Measurements from ENCODE around the gene FAM20B.

FAM20B gene

DNA sequence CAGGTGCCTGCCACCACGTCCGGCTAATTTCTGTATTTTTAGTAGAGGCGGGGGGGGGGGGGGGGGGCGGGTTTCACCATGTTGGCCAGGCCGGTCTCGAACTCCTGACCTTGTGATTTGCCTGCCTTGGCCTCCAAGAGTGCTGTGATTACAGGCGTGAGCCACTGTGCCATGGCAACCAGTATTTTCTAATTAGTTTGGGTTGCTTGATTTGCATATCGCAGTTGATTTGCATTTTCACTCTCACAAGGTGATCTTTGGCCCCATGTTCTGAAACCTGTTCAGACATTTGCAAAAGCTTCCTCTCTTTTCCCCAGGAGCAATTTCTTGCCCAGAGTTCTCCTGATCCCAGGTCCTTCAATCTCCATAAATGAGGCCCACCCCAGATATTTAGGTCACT lies 57.8 kb downstream of the FAM20B start:
- no peaks in the 10 kb centered on the region for H3K27me3 ChIP-seq (ENCODE audit: control insufficient read depth, insufficient read depth, low read length)
- peaks cover 10% of the 10 kb centered on the region for H3K36me3 ChIP-seq (ENCODE audit: insufficient read depth, low read length)
- H3K4me2 ChIP-seq (ENCODE audit: low read length), result peak overlapping the region; percentile 89
- no peak overlapping the region for H3K4me3 ChIP-seq (ENCODE audit: low read length)
- H3K4me1 ChIP-seq (ENCODE audit: control insufficient read depth, insufficient read depth, low read length), result peaks cover 19% of the 10 kb centered on the region
- no peaks in the 10 kb centered on the region for H3K9me3 ChIP-seq (replicated peaks; ENCODE audit: low read length)
- H3K9ac ChIP-seq (ENCODE audit: low read depth, low read length), result no peak overlapping the region

DNA sequence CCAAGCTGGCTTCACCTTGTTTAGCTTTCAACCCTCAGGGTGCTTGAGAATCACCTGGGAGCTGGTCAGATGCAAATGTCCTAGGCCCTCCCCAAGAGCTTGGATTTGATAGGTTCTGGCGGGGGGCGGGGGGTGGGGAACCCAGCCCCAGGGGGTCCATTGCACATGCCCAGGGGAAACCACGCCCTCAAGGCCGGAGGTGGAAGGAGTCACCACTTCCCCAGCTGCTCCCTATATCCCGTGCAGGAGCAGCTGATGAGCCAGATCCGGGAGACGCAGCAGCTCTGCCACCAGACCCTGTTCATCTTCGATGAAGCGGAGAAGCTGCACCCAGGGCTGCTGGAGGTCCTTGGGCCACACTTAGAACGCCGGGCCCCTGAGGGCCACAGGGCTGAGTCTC lies 62.0 kb downstream of the FAM20B start:
- Histone ChIP-seq H3K9ac (ENCODE audit: low read depth, low read length) (no peak overlapping the region), H3K36me3 (ENCODE audit: insufficient read depth, low read length) (peaks cover 46% of the 10 kb centered on the region), H3K4me1 (ENCODE audit: control insufficient read depth, insufficient read depth, low read length) (peaks cover 34% of the 10 kb centered on the region), H3K9me3 (replicated peaks; ENCODE audit: low read length) (no peaks in the 10 kb centered on the region), H3K4me2 (ENCODE audit: low read length) (no peak overlapping the region), H3K27me3 (ENCODE audit: control insufficient read depth, insufficient read depth, low read length) (no peaks in the 10 kb centered on the region), H3K4me3 (ENCODE audit: low read length) (no peak overlapping the region)

DNA sequence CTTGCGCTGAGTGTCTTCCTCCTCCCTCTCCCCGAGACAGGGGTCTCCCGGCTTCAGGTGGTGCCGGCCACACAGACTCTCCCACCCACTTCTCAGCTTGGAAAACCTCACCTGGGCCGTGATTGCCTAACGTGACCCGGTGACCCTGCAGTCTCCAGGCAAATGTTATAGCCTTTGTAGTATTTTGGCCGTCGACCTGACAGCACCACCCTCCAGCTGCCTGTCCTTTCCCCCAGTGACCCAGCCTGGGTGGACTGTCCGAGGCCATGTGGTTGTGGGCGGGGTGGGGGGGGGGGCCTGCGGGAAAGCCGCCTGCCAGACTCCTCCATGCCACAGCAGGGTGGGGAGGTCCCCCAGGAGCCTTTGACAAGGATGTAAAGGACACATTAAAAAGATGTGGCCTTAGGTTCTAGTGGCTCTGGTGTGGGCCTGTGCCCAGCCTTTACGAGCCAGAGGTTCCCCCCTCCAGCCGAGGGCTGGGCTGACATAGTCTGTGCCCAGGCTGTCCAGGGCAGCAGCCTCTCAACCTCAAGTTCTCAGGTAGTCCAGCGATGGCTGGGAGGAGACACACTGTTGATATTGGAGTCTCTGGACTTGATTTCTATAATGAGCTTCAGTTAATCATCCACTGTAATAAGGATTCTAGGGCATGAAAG lies 64.3 kb downstream of the FAM20B start:
- no peak overlapping the region for H3K9ac ChIP-seq (ENCODE audit: low read depth, low read length)
- H3K27me3 ChIP-seq (ENCODE audit: control insufficient read depth, insufficient read depth, low read length), result no peaks in the 10 kb centered on the region
- H3K4me3 ChIP-seq (ENCODE audit: low read length), result no peak overlapping the region
- H3K4me1 ChIP-seq (ENCODE audit: control insufficient read depth, insufficient read depth, low read length), result peaks cover 23% of the 10 kb centered on the region
- no peak overlapping the region for H3K4me2 ChIP-seq (ENCODE audit: low read length)
- H3K9me3 ChIP-seq (replicated peaks; ENCODE audit: low read length), result no peaks in the 10 kb centered on the region
- peaks cover 68% of the 10 kb centered on the region for H3K36me3 ChIP-seq (ENCODE audit: insufficient read depth, low read length)

DNA sequence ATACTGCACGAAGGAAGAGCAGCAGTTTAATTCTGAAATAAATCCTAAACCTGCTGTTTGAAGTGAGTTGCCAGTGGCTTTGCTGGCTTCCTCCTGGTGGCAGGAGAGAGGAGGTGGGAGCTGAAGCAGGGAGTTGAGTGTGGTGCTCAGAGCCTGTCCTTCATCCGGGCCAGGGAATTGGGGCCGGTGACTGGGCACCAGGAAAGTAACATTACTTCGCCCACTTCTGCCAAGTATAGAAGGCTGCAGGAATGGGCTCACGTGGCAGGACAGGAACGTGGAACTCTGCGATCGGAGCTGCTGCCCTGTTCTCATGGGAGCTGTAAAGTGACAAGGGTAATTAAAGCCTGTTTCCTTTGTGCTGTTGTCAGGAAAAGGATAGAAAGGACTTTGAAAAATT lies 64.8 kb downstream of the FAM20B start:
- Histone ChIP-seq H3K4me2 (ENCODE audit: low read length) (no peak overlapping the region), H3K27me3 (ENCODE audit: control insufficient read depth, insufficient read depth, low read length) (no peaks in the 10 kb centered on the region), H3K36me3 (ENCODE audit: insufficient read depth, low read length) (peaks cover 71% of the 10 kb centered on the region)

DNA sequence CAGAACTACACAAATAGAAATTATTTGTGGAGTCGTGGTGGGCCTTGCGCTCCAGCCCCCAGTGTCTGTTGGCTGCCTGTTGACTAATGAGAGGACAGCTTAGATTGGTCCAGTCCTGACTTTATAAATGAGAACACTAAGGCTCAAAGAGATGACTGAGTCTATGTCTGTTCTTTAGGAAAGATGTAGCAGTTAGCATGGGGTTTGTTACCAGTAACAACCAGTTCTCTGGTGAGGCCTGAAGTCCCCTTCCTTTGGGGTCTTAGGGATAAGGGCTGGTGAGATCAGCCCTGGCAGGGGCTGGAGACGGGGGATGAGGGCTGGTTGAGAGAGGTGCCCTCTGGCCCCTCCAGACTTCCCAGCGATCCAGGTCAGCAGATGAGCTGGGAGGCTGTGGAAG lies 65.2 kb downstream of the FAM20B start:
- peaks cover 71% of the 10 kb centered on the region for H3K36me3 ChIP-seq (ENCODE audit: insufficient read depth, low read length)

More for the DNA sequence above, 64.8 kb downstream of the FAM20B start:
- no peak overlapping the region for H3K9ac ChIP-seq (ENCODE audit: low read depth, low read length)
- no peak overlapping the region for H3K4me3 ChIP-seq (ENCODE audit: low read length)
- H3K9me3 ChIP-seq (replicated peaks; ENCODE audit: low read length), result no peaks in the 10 kb centered on the region
- H3K4me1 ChIP-seq (ENCODE audit: control insufficient read depth, insufficient read depth, low read length), result peaks cover 23% of the 10 kb centered on the region

DNA sequence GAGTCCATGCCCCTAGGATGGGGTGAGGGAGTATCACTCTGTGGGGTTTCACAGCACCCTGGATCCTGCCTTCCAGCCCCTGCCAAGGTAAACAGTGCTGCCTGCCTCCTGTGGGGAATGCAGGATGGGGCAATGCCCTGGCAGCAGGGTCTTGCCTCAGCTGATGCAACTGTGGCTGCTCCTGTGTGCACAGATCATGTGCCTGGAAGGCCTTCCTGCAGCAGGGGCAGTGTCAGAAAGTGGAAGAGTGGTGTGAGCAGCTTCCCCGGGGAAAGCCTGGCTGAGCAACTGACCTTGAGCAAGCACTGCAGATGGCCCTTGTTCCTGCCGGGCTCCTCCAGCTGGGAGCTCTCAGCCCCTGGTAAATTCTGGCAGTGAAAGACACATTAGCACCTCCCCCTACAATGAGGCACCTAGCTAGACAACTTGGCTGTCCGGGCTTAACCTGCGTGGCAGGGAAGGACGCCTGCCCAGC lies 66.0 kb downstream of the FAM20B start:
- Histone ChIP-seq H3K4me3 (ENCODE audit: low read length) (no peak overlapping the region), H3K4me1 (ENCODE audit: control insufficient read depth, insufficient read depth, low read length) (peaks cover 23% of the 10 kb centered on the region), H3K27me3 (ENCODE audit: control insufficient read depth, insufficient read depth, low read length) (no peaks in the 10 kb centered on the region), H3K9me3 (replicated peaks; ENCODE audit: low read length) (no peaks in the 10 kb centered on the region), H3K36me3 (ENCODE audit: insufficient read depth, low read length) (peaks cover 78% of the 10 kb centered on the region), H3K4me2 (ENCODE audit: low read length) (no peak overlapping the region), H3K9ac (ENCODE audit: low read depth, low read length) (no peak overlapping the region)

More for the DNA sequence above, 65.2 kb downstream of the FAM20B start:
- Histone ChIP-seq H3K4me1 (ENCODE audit: control insufficient read depth, insufficient read depth, low read length) (peaks cover 23% of the 10 kb centered on the region), H3K9ac (ENCODE audit: low read depth, low read length) (no peak overlapping the region), H3K27me3 (ENCODE audit: control insufficient read depth, insufficient read depth, low read length) (no peaks in the 10 kb centered on the region), H3K4me2 (ENCODE audit: low read length) (no peak overlapping the region), H3K9me3 (replicated peaks; ENCODE audit: low read length) (no peaks in the 10 kb centered on the region), H3K4me3 (ENCODE audit: low read length) (no peak overlapping the region)

DNA sequence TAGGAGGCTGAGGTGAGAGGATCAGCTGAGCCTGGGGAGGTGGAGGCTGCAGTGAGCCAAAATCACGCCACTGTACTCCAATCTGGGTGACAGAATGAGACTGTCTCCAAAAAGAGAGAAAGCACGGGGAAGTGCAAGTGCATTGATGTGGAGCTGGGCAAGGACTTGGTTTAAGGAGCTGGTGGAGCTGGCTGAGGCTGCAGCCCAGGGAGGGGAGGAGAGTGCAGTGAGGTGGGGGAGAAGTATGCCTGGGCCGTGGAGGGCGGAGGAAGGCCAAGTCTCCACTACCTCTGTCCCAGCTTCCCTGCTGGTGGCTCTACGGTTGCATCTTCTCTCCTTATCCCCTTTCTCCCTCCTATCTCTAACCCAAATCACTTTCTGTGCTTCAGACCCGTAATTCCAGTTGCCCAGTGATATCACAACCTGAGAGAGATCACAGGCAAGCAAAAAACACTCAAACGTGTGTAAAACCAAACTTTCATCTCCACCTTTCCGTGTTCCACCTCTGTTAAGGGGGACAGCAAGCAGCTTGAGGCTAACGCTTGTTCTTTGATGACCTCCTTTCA lies 67.3 kb downstream of the FAM20B start:
- Histone ChIP-seq H3K36me3 (ENCODE audit: insufficient read depth, low read length) (peaks cover 91% of the 10 kb centered on the region), H3K9me3 (replicated peaks; ENCODE audit: low read length) (no peaks in the 10 kb centered on the region), H3K9ac (ENCODE audit: low read depth, low read length) (no peak overlapping the region), H3K4me2 (ENCODE audit: low read length) (no peak overlapping the region), H3K27me3 (ENCODE audit: control insufficient read depth, insufficient read depth, low read length) (no peaks in the 10 kb centered on the region), H3K4me1 (ENCODE audit: control insufficient read depth, insufficient read depth, low read length) (peaks cover 23% of the 10 kb centered on the region), H3K4me3 (ENCODE audit: low read length) (no peak overlapping the region)

DNA sequence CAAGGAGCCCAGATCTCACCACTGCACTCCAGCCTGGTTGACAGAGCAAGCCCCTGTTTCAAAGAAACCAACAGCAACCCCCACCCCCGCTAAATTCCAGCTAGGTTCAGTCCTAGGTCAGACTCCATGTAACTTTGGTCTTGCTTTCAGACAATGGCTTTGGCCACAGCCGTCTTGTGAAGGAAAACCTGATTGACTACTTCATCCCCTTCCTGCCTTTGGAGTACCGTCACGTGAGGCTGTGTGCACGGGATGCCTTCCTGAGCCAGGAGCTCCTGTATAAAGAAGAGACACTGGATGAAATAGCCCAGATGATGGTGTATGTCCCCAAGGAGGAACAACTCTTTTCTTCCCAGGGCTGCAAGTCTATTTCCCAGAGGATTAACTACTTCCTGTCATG lies 69.1 kb downstream of the FAM20B start:
- H3K4me1 ChIP-seq (ENCODE audit: control insufficient read depth, insufficient read depth, low read length), result peaks cover 23% of the 10 kb centered on the region
- no peaks in the 10 kb centered on the region for H3K9me3 ChIP-seq (replicated peaks; ENCODE audit: low read length)
- no peak overlapping the region for H3K9ac ChIP-seq (ENCODE audit: low read depth, low read length)
- no peak overlapping the region for H3K4me2 ChIP-seq (ENCODE audit: low read length)
- H3K4me3 ChIP-seq (ENCODE audit: low read length), result no peak overlapping the region
- peaks cover 91% of the 10 kb centered on the region for H3K36me3 ChIP-seq (ENCODE audit: insufficient read depth, low read length)
- no peaks in the 10 kb centered on the region for H3K27me3 ChIP-seq (ENCODE audit: control insufficient read depth, insufficient read depth, low read length)

DNA sequence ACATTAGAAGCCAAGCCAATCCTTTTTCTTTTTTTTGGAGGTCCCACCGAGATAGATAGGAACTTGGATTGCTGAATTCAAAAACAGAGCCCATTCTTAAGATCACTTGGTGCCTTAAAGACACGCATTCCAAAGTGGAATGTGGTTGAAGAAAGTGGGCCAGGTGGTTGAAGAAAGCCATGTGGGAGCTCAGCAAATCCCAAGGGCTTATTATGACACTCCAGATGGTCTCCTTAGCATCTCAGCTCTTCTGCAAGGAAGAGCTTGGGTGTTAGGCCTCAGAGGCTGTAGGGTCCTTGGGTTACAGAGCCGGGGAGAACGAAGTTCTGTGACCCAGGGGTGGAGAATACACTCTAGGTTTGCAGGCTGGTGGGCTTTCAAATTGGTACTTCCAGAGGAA lies 69.7 kb downstream of the FAM20B start:
- Histone ChIP-seq H3K9ac (ENCODE audit: low read depth, low read length) (no peak overlapping the region), H3K27me3 (ENCODE audit: control insufficient read depth, insufficient read depth, low read length) (no peaks in the 10 kb centered on the region), H3K4me1 (ENCODE audit: control insufficient read depth, insufficient read depth, low read length) (peaks cover 20% of the 10 kb centered on the region), H3K4me3 (ENCODE audit: low read length) (no peak overlapping the region), H3K4me2 (ENCODE audit: low read length) (no peak overlapping the region), H3K36me3 (ENCODE audit: insufficient read depth, low read length) (peaks cover 93% of the 10 kb centered on the region), H3K9me3 (replicated peaks; ENCODE audit: low read length) (no peaks in the 10 kb centered on the region)

DNA sequence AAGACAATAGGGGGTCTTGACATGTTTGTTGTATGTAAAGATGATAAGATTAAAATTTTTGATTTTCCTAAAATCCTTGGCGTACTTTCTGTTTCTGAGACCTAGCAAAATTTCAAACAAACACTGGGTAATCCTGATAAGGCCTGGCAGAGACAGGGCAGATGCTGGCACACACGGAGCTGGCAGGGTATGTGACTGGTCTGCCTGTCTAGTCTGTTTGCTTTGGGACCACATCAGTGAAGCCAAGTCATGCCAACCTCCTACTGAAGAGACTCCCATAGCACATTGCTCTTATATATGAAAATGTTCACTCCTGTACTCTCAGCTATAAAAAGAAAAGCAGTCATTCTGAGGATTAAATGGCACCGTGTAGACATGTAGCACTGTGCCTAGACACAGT lies 70.2 kb downstream of the FAM20B start:
- Histone ChIP-seq H3K4me3 (ENCODE audit: low read length) (no peak overlapping the region), H3K36me3 (ENCODE audit: insufficient read depth, low read length) (peaks cover 93% of the 10 kb centered on the region), H3K4me1 (ENCODE audit: control insufficient read depth, insufficient read depth, low read length) (peaks cover 15% of the 10 kb centered on the region), H3K27me3 (ENCODE audit: control insufficient read depth, insufficient read depth, low read length) (no peaks in the 10 kb centered on the region), H3K9me3 (replicated peaks; ENCODE audit: low read length) (no peaks in the 10 kb centered on the region), H3K9ac (ENCODE audit: low read depth, low read length) (no peak overlapping the region), H3K4me2 (ENCODE audit: low read length) (no peak overlapping the region)

DNA sequence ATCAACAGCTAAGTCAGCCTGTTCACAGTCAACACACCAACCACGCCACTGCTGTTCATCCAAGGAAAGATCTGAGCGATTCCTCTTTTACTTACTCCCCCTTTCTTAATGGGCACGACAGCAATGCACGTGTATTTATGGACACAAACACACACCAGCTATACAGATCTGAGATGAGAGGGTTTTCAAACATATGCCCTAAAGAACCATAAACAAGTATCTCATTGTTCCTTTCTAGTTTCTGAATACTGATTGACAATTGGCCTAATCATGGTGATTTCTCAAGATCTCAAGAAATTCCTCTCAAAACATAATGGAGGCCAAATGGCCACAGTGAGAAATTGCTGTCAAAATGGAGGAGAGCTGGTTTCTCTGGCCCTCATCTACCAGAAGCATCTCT lies 74.2 kb downstream of the FAM20B start:
- H3K36me3 ChIP-seq (ENCODE audit: insufficient read depth, low read length), result peaks cover 87% of the 10 kb centered on the region

DNA sequence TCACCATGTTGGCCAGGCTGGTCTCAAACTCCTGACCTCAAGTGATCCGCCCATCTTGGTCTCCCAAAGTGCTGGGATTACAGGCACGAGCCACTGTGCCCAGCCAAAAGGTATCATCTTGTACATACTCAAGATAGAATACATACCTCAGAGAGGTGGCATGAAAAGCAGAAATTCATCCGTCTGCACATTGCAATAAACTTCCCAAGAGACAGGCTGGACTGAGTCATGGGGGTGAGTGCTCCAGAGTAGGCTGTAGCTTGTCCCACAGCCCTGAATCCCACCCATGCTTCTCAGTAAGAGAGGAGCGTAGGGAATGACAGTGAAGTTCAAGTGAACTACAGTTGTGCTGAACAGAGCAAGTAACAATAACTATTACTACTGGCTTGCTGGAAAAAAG lies 75.9 kb downstream of the FAM20B start:
- no peaks in the 10 kb centered on the region for H3K9me3 ChIP-seq (replicated peaks; ENCODE audit: low read length)
- H3K4me1 ChIP-seq (ENCODE audit: control insufficient read depth, insufficient read depth, low read length), result peaks cover 3% of the 10 kb centered on the region
- no peaks in the 10 kb centered on the region for H3K27me3 ChIP-seq (ENCODE audit: control insufficient read depth, insufficient read depth, low read length)
- peaks cover 87% of the 10 kb centered on the region for H3K36me3 ChIP-seq (ENCODE audit: insufficient read depth, low read length)
- no peak overlapping the region for H3K4me3 ChIP-seq (ENCODE audit: low read length)
- no peak overlapping the region for H3K4me2 ChIP-seq (ENCODE audit: low read length)
- no peak overlapping the region for H3K9ac ChIP-seq (ENCODE audit: low read depth, low read length)

More for the DNA sequence above, 74.2 kb downstream of the FAM20B start:
- Histone ChIP-seq H3K4me2 (ENCODE audit: low read length) (no peak overlapping the region), H3K27me3 (ENCODE audit: control insufficient read depth, insufficient read depth, low read length) (no peaks in the 10 kb centered on the region), H3K4me1 (ENCODE audit: control insufficient read depth, insufficient read depth, low read length) (no peaks in the 10 kb centered on the region), H3K9ac (ENCODE audit: low read depth, low read length) (no peak overlapping the region), H3K4me3 (ENCODE audit: low read length) (no peak overlapping the region), H3K9me3 (replicated peaks; ENCODE audit: low read length) (no peaks in the 10 kb centered on the region)

All from skeletal muscle satellite cell (primary cell).